K562 (cell line): ENCODE results near the gene RTF2. TPM values are rescaled to one million over a fixed set of nuclear protein-coding genes. Genes with fewer than 3 reads are reported as not detected.

Experiments used
- ATAC-seq: fragments of 200-7000 bp; cut with Tn5 transposase; 3 replicates; pipeline ENCODE4 v1.9.1; 2020; ENCODE audit warnings: moderate library complexity
- BruUV-seq: library from RNA; stranded (reverse); fragments of 400-500 nt; replicated peaks from 2 replicates; lab custom pipeline; 2021; lab: Mats Ljungman, UMichigan
- CTCF ChIA-PET: fragments of 300-600 bp; formaldehyde crosslinking; extraction: SDS; loops from one replicate; lab custom pipeline; 2021; ENCODE audit warnings: low intra/inter-chr PET ratio; lab: Yijun Ruan, JAX
- POLR2A ChIA-PET: fragments of 300-600, 350-650 bp; sonication (Branson Sonifier 250); formaldehyde crosslinking; extraction: SDS; loops from one replicate; lab custom pipeline; 2021; ENCODE audit warnings: antibody characterized with exemption, inconsistent platforms; lab: Yijun Ruan, JAX
- DNase-seq, 4 experiments: peaks; one replicate each; pipeline versions ENCODE4 v3.0.0 to v3.0.0-alpha.2; 2011 to 2018; ENCODE audit warnings: low spot score in 3 of 4, mixed read lengths in 3 of 4; ENCODE audit errors: extremely low read depth in 1 of 4
- FAIRE-seq: peaks from 2 replicates; lab custom pipeline; 2011; peaks lifted over from hg19 to GRCh38; lab: Jason Lieb, UNC
- H2AFZ ChIP-seq: 2 replicates; pipeline ENCODE4 v1.6.0; 2011; ENCODE audit warnings: low read depth, low read length, control low read depth, inconsistent platforms
- H3K27ac ChIP-seq: fragments of 200-600 bp; 3 replicates; pipeline ENCODE4 v1.8.0; 2011; ENCODE audit warnings: low read depth, mild to moderate bottlenecking, control low read depth, inconsistent platforms, low read length, moderate library complexity, mixed read lengths; ENCODE audit errors: extremely low read depth
- H3K27me3 ChIP-seq, 2 experiments: fragments of 300-600 bp in 1 of 2; 2 replicates in 1 of 2; 3 replicates in 1 of 2; pipeline versions ENCODE4 v1.6.0 to v1.8.0; 2011; ENCODE audit warnings: inconsistent platforms in 2 of 2, low read length in 2 of 2, mild to moderate bottlenecking in 1 of 2, mixed read lengths in 1 of 2, moderate library complexity in 1 of 2; ENCODE audit not compliant: control insufficient read depth in 2 of 2, insufficient read depth in 2 of 2
- H3K36me3 ChIP-seq: fragments of 300-600 bp; 3 replicates; pipeline ENCODE4 v1.8.0; 2011; ENCODE audit warnings: mild to moderate bottlenecking, low read length, inconsistent platforms; ENCODE audit not compliant: control insufficient read depth, insufficient read depth
- H3K4me1 ChIP-seq, 2 experiments: fragments of 200-600 bp in 1 of 2; replicated peaks in 1 of 2; 2 replicates in 1 of 2; 3 replicates in 1 of 2; pipeline versions ENCODE4 v1.5.1 to v1.8.0; 2011; ENCODE audit warnings: inconsistent platforms in 2 of 2, low read length in 2 of 2, mild to moderate bottlenecking in 1 of 2, mixed read lengths in 1 of 2, moderate library complexity in 1 of 2; ENCODE audit not compliant: control insufficient read depth in 2 of 2, insufficient read depth in 2 of 2
- H3K4me2 ChIP-seq: 2 replicates; pipeline ENCODE4 v1.6.1; 2011; ENCODE audit warnings: low read length, control low read depth, inconsistent platforms, mixed read lengths; ENCODE audit not compliant: insufficient read depth
- H3K4me3 ChIP-seq: fragments of 200-600 bp; sonication (generic), shearing (Covaris generic); 2 replicates; pipeline ENCODE4 v1.5.1; 2016; ENCODE audit warnings: control low read depth, inconsistent platforms
- H3K79me2 ChIP-seq: fragments of 200-600 bp; 3 replicates; pipeline ENCODE4 v1.8.0; 2011; ENCODE audit warnings: low read length, inconsistent platforms; ENCODE audit not compliant: control insufficient read depth, insufficient read depth
- H3K9ac ChIP-seq, 2 experiments: 2 replicates each; pipeline versions ENCODE4 v1.6.0 to v1.6.1; 2011; ENCODE audit warnings: low read depth in 2 of 2, low read length in 2 of 2, control low read depth in 1 of 2, inconsistent platforms in 1 of 2, mild to moderate bottlenecking in 1 of 2, mixed read lengths in 1 of 2; ENCODE audit not compliant: insufficient read depth in 1 of 2
- H3K9me1 ChIP-seq: one replicate; pipeline ENCODE4 v1.6.0; 2011; ENCODE audit warnings: inconsistent platforms, mild to moderate bottlenecking, low read length, moderate library complexity; ENCODE audit not compliant: control insufficient read depth, insufficient read depth
- H3K9me3 ChIP-seq: replicated peaks from 2 replicates; pipeline ENCODE4 v1.5.1; 2011; ENCODE audit warnings: low read depth, low read length, inconsistent platforms; ENCODE audit not compliant: control insufficient read depth, insufficient read depth
- H4K20me1 ChIP-seq: replicated peaks from 2 replicates; pipeline ENCODE4 v1.6.1; 2011; ENCODE audit warnings: low read length, inconsistent platforms, mixed read lengths; ENCODE audit not compliant: control insufficient read depth, insufficient read depth
- CBX1 ChIP-seq: sonication (generic); IDR thresholded peaks from 2 replicates; pipeline ENCODE4 v1.6.1; 2016; ENCODE audit warnings: antibody characterized with exemption, low read depth, mild to moderate bottlenecking
- CREB3 ChIP-seq: fragments of 450-650 bp; conservative IDR thresholded peaks from 2 replicates; pipeline ENCODE4 v1.6.1; 2016; ENCODE audit warnings: missing genetic modification characterization, low read depth, mild to moderate bottlenecking, missing compliant biosample characterization, moderate library complexity
- CTBP1 ChIP-seq: fragments of 450-650 bp; IDR thresholded peaks from 2 replicates; pipeline ENCODE4 v1.6.1; 2016; ENCODE audit warnings: borderline replicate concordance
- GATA2 ChIP-seq: sonication (generic); formaldehyde crosslinking; IDR thresholded peaks from 2 replicates; pipeline ENCODE4 v1.4.0; 2020; ENCODE audit warnings: mild to moderate bottlenecking, missing genetic modification reagents
- HMG20B ChIP-seq: fragments of 250-450 bp; sonication (Bioruptor Pico); IDR thresholded peaks from 2 replicates; pipeline ENCODE4 v1.5.0; 2021; ENCODE audit warnings: mild to moderate bottlenecking
- HMGN3 ChIP-seq: IDR thresholded peaks from 2 replicates; pipeline ENCODE4 v1.6.1; 2011; ENCODE audit warnings: borderline replicate concordance, low read depth, mild to moderate bottlenecking, mixed read lengths, low read length; ENCODE audit not compliant: insufficient read length; ENCODE audit errors: extremely low read depth
- NCOA4 ChIP-seq: fragments of 450-650 bp; IDR thresholded peaks from 2 replicates; pipeline ENCODE4 v1.6.1; 2018; ENCODE audit warnings: mild to moderate bottlenecking; ENCODE audit not compliant: partially characterized antibody
- SMARCA4 ChIP-seq: fragments of 450-650 bp; IDR thresholded peaks from 2 replicates; pipeline ENCODE4 v1.6.1; 2016
- TGIF2 ChIP-seq: sonication (generic); formaldehyde crosslinking; IDR thresholded peaks from 2 replicates; pipeline ENCODE4 v1.8.1; 2022; ENCODE audit warnings: mild to moderate bottlenecking, missing genetic modification reagents, moderate library complexity
- ZBTB26 ChIP-seq: fragments of 450-650 bp; formaldehyde crosslinking; IDR thresholded peaks from 2 replicates; pipeline ENCODE4 v1.4.0; 2022; ENCODE audit warnings: missing genetic modification characterization
- ZNF778 ChIP-seq: fragments of 450-650 bp; formaldehyde crosslinking; IDR thresholded peaks from 2 replicates; pipeline ENCODE4 v1.4.0; 2020; ENCODE audit warnings: mild to moderate bottlenecking, moderate library complexity
- WGBS: fragments of 100-300 bp; shearing (Covaris generic); methylation state at CpG from one replicate; pipeline ENCODE4 v1.1.6; 2016; ENCODE audit warnings: low coverage, mixed read lengths; ENCODE audit not compliant: insufficient coverage; ENCODE audit errors: missing lambda C conversion rate; 5-methylcytosine and 5-hydroxymethylcytosine counted together
- in situ Hi-C: fragments of 300-500 bp; cut with MboI; formaldehyde crosslinking; loops from 4 replicates; pipeline ENCODE4 v1.15.0; 2018; ENCODE audit warnings: inconsistent platforms, mixed read lengths
- intact Hi-C: fragments of 100-400 bp; cut with micrococcal nuclease; formaldehyde crosslinking; loops from 2 replicates; pipeline ENCODE4 v1.14.2; 2022
- polyA plus RNA-seq, 8 experiments: library from polyadenylated mRNA; depleted of rRNA in 4 of 8; stranded (reverse) in 5 of 8; unstranded in 3 of 8; fragments of >200 nt; fragmentation: Nextera tagmentation in 2 of 8; fragmentation: Illumina TruSeq in 1 of 8; extraction: Ambion mirVana in 2 of 8; extraction: Trizol in 1 of 8; gene quantifications; 2 replicates each; pipeline versions ENCODE4 v1.2.1 to v1.2.3, GENCODE V29; 2011 to 2014; ENCODE audit warnings: inconsistent platforms in 1 of 8, missing spikeins in 1 of 8
- total RNA-seq, 7 experiments: library from RNA; depleted of rRNA in 6 of 7; stranded (reverse); fragments of >200 nt in 6 of 7; fragmentation: Illumina TruSeq in 2 of 7; extraction: Trizol in 2 of 7; gene quantifications; 2 replicates each; pipeline versions ENCODE4 v1.2.1 to v1.2.3, GENCODE V29; 2011 to 2021; ENCODE audit warnings: low replicate concordance in 1 of 7
- TF ChIP-seq, protein P1 (sequence below): sonication (generic); formaldehyde crosslinking; IDR thresholded peaks from 2 replicates; pipeline ENCODE4 v1.8.1; 2023; ENCODE audit warnings: mild to moderate bottlenecking, missing genetic modification reagents, moderate library complexity
- TF ChIP-seq, protein P2 (sequence below): sonication (generic); formaldehyde crosslinking; IDR thresholded peaks from 2 replicates; pipeline ENCODE4 v1.8.1; 2023; ENCODE audit warnings: mild to moderate bottlenecking, missing genetic modification reagents
- TF ChIP-seq, protein P3 (sequence below): fragments of 250-450 bp; sonication (Bioruptor Pico); IDR thresholded peaks from 2 replicates; pipeline ENCODE4 v1.4.0; 2020; ENCODE audit warnings: borderline replicate concordance

RTF2 gene
- total and polyA plus RNA-seq, 9 of the 15 experiments (the other 6 are each of a cell fraction or from before 2014, with no cell fraction given): 67.0 to 177 (median 84.9) TPM

DNA sequence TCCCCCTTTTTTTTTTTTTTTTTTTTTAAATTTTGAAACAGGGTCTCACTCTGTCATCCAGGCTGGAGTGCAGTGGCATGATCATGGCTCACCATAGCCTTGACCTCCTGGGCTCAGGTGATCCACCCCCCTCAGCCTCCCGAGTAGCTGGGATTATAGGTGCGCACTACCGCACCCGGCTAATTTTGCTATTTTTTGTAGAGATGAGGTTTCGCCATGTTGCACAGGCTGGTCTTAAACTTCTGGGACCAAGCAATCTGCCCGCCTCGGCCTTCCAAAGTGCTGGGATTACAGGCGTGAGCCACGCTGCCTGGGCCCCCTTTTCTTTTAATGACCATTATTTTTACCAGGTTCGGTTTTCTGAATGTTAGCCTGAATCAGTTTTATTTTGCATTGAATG, 51.1 kb downstream of the RTF2 start:
- intact Hi-C loops (no loop called here), in situ Hi-C loops (no loop called here)
- Histone ChIP-seq H3K4me1 (no peaks in the 10 kb centered on the region; a peak in 1 of 5 replicates), H3K9me3 (0 out of 2 replicates have a peak, but pooled peaks cover 2% of the 10 kb centered on the region), H3K9me1 (no peaks in the 10 kb centered on the region), H3K27me3 (no peaks in the 10 kb centered on the region), H3K4me2 (no peak overlapping the region), H3K79me2 (no peaks in the 10 kb centered on the region), H2AFZ (no peak overlapping the region), H3K4me3 (no peak overlapping the region), H4K20me1 (no peaks in the 10 kb centered on the region), H3K9ac (no peak overlapping the region), H3K27ac (no peak overlapping the region), H3K36me3 (peaks cover 42% of the 10 kb centered on the region; the same call in 2 of the 3 replicates)
- no TSS peak for BruUV-seq
- ChIA-PET CTCF (no interaction called here), POLR2A (no interaction called here)
- WGBS: 96% methylated on average over 10 of the region's 10 CpGs
- DNase-seq (no peak), ATAC-seq (no peak), FAIRE-seq (no peak)
- TF ChIP-seq, protein P1, sequence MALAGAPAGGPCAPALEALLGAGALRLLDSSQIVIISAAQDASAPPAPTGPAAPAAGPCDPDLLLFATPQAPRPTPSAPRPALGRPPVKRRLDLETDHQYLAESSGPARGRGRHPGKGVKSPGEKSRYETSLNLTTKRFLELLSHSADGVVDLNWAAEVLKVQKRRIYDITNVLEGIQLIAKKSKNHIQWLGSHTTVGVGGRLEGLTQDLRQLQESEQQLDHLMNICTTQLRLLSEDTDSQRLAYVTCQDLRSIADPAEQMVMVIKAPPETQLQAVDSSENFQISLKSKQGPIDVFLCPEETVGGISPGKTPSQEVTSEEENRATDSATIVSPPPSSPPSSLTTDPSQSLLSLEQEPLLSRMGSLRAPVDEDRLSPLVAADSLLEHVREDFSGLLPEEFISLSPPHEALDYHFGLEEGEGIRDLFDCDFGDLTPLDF (CRISPR knock-in tag): no peak
- TF ChIP-seq HMGN3 (no peak), NCOA4 (no peak), GATA2 (CRISPR knock-in tag) (no peak), CREB3 (no peak), SMARCA4 (no peak), ZNF778 (CRISPR knock-in tag) (no peak), CBX1 (no peak), CTBP1 (no peak), ZBTB26 (no peak), HMG20B (CRISPR knock-in tag) (no peak), TGIF2 (CRISPR knock-in tag) (no peak)
- TF ChIP-seq, protein P2, sequence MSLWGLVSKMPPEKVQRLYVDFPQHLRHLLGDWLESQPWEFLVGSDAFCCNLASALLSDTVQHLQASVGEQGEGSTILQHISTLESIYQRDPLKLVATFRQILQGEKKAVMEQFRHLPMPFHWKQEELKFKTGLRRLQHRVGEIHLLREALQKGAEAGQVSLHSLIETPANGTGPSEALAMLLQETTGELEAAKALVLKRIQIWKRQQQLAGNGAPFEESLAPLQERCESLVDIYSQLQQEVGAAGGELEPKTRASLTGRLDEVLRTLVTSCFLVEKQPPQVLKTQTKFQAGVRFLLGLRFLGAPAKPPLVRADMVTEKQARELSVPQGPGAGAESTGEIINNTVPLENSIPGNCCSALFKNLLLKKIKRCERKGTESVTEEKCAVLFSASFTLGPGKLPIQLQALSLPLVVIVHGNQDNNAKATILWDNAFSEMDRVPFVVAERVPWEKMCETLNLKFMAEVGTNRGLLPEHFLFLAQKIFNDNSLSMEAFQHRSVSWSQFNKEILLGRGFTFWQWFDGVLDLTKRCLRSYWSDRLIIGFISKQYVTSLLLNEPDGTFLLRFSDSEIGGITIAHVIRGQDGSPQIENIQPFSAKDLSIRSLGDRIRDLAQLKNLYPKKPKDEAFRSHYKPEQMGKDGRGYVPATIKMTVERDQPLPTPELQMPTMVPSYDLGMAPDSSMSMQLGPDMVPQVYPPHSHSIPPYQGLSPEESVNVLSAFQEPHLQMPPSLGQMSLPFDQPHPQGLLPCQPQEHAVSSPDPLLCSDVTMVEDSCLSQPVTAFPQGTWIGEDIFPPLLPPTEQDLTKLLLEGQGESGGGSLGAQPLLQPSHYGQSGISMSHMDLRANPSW (CRISPR knock-in tag): no peak
- TF ChIP-seq, protein P3, sequence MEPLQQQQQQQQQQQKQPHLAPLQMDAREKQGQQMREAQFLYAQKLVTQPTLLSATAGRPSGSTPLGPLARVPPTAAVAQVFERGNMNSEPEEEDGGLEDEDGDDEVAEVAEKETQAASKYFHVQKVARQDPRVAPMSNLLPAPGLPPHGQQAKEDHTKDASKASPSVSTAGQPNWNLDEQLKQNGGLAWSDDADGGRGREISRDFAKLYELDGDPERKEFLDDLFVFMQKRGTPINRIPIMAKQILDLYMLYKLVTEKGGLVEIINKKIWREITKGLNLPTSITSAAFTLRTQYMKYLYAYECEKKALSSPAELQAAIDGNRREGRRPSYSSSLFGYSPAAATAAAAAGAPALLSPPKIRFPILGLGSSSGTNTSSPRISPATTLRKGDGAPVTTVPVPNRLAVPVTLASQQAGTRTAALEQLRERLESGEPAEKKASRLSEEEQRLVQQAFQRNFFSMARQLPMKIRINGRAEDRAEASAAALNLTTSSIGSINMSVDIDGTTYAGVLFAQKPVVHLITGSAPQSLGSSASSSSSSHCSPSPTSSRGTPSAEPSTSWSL (CRISPR knock-in tag): no peak
